Hematopoietic multipotent progenitor cell treated with erythropoietin and hydrocortisone succinate and interleukin-3 and kit ligand, for 17 days (in vitro differentiated cells): ENCODE data around the gene YWHAE.
"Not testable (repeated sequence)": the region's sequence is repeated elsewhere in the genome, so short reads cannot be mapped to it uniquely, and the experiment has no call there.

Experiments used
- DNase-seq: peaks from one replicate; pipeline ENCODE4 v3.0.0-alpha.2; 2015; ENCODE audit warnings: low spot score

YWHAE gene

GRCh38 chr17:1412185-1413110, 12.4 kb upstream of the YWHAE start:
- no peak for DNase-seq

- DNase-seq: no peak
These were observed 2.2 kb upstream of the YWHAE start for GRCh38 chr17:1402262-1402586.

DNA sequence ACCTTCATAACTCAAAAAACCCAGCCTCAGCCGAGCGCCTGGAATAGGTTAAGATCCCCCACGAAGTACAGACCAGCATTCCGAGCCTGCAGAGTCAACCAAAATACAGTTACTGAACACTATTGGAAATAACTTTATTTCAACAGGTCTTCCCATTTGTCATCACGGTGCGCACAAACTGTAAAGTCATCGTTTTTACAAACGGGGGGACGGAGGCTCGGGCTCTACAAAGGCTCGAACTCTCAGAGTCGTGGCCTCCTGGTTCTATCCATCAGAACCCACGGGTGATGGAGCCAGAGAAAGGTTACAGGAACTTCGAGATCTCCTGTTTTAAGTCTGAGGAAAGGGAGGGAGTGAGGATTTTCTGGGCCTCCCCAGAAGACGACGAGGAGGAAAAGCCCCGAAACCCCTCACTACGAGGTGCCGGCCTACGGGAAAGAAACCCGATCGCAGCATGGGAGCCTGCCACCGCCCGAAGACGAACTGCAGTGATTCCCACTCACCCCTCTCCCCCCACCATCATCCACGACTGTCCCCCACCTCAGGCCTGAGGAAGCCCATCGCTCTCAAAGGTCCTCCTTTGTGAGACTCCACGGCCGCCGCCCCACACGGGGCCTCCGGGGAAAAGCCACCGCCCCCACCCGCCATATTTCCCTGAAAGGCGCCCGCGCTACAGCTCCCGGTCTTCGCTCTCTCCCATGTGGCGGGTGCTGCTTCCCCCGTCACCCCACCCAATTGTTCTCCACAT, 917 bp downstream of the YWHAE start:
- DNase-seq: peak; percentile 65

DNA sequence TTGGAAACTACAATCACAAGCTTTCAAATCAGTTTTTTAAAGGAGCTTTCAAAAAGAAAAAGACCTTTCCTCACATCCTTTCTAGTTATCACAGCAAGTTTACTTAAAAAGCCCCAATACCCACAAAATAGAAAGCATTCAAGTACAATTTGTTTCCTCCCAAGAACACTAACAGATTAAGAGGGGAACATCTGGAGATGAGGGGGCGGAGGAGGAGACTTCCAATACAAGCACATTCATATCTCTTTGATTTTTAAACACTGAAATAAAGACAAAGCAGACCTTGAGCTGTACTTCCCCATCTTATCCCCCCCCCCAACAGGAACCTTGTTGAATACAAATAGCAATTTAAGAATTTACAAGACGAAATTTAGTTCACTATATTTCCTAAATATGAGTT, 2.0 kb downstream of the YWHAE start:
- no peak for DNase-seq

- DNase-seq: not testable (repeated sequence)
These were observed 4.0 kb downstream of the YWHAE start for GRCh38 chr17:1395876-1396665.

GRCh38 chr17:1391577-1391976, 8.4 kb downstream of the YWHAE start:
- no peak for DNase-seq

GRCh38 chr17:1390432-1391367, 9.3 kb downstream of the YWHAE start:
- peak; percentile 28 for DNase-seq

DNA sequence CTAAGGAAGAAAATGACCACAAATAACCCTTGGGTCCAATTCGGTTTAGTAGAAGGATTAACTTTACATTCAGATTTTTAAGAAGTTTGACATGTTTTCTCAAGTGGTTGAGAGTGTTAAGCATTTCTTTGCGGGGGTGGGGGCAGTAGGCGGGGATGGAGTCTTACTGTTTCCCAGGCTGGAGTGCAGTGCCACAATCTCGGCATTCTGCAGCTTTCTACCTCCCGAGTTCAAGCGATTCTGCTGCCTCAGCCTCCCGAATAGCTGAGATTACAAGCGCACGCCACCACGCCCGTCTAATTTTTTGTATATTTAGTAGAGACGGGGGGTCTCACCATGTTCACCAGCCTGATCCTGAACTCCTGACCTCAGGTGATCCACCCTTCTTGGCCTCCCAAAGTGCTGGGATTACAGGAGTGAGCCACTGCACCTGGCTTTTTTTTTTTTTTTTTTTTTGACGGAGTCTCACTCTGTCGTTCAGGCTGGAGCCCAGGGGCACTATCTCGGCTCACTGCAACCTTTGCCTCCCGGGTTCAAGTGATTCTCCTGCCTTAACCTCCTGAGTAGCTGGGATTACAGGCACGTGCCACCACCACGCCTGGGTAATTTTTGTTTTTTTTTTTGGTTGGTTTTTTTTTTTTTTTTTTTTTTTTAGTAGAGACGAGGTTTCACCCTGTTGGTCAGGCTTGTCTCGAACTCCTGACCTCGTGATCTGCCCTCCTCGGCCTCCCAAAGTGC, 12.4 kb downstream of the YWHAE start:
- peak; percentile 5 for DNase-seq

- DNase-seq: not testable (repeated sequence)
These were observed 13.3 kb downstream of the YWHAE start for GRCh38 chr17:1386675-1387190.

- DNase-seq: no peak
These were observed 13.8 kb downstream of the YWHAE start for GRCh38 chr17:1386265-1386664.

DNA sequence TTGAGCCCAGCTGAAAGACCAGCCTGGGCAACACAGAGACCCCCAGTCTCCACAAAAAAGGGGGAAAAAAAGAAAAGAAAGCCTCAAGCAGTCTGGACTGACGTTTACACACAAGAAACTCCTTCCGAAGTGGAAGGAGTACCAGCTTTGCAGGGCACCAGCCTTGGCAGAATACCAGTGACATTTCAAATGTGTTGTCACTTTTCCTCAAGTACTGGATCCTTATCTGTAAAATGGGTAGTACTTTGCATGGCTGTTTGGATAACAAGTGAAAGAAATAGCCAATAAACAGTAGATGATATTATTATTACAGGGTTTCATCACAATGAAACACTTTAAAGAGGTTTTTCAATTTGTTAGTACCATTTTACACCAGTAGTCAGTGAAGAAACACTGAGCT, 14.2 kb downstream of the YWHAE start:
- peak; percentile 68 for DNase-seq

GRCh38 chr17:1384905-1385435, 15.1 kb downstream of the YWHAE start:
- DNase-seq: peak; percentile 46

- DNase-seq: no peak
These were observed 20.1 kb downstream of the YWHAE start for GRCh38 chr17:1379930-1380313.

- no peak for DNase-seq
These were observed 20.7 kb downstream of the YWHAE start for GRCh38 chr17:1379208-1379929.

GRCh38 chr17:1378476-1378860, 21.6 kb downstream of the YWHAE start:
- DNase-seq: not testable (repeated sequence)

- no peak for DNase-seq
These were observed 22.7 kb downstream of the YWHAE start for GRCh38 chr17:1377334-1377733.

DNA sequence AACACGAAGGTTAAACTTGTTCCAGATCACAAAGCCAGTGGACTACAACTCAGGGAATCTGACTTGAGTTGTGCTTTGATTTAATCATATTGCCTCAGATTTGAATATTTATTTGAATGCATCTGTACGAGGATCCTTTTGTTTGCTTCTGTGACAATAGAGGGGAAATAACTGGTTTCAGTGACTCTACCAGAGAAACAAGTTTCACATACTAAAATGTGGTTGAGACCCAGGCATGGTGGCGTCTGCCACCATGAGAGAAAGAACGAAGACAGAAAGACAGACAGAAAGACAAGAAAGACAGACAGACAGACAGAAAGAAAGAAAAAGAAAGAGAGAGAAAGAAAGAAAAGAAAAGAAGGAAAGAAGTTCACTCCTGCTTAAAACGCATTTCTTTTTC, 24.0 kb downstream of the YWHAE start:
- DNase-seq: no peak

GRCh38 chr17:1375615-1376014, 24.4 kb downstream of the YWHAE start:
- DNase-seq: no peak

- DNase-seq: peak; percentile 5
These were observed 25.4 kb downstream of the YWHAE start for GRCh38 chr17:1374431-1375177.
